Adipocyte (in vitro differentiated cells): ENCODE data around the gene LMOD3.

Source experiments
- DNase-seq: peaks from one replicate; pipeline ENCODE4 v3.0.0-alpha.2; 2015; ENCODE audit warnings: low read depth
- H3K27me3 ChIP-seq: replicated peaks from 2 replicates; pipeline ENCODE4 v1.7.0; 2013; ENCODE audit warnings: mild to moderate bottlenecking, low read length, moderate library complexity; ENCODE audit not compliant: control insufficient read depth, insufficient read depth
- H3K36me3 ChIP-seq: 2 replicates; pipeline ENCODE4 v1.7.0; 2013; ENCODE audit warnings: low read length, mild to moderate bottlenecking, moderate library complexity; ENCODE audit not compliant: control insufficient read depth, insufficient read depth, severe bottlenecking
- H3K4me1 ChIP-seq: 2 replicates; pipeline ENCODE4 v1.7.0; 2013; ENCODE audit warnings: mild to moderate bottlenecking, low read length, moderate library complexity; ENCODE audit not compliant: control insufficient read depth, insufficient read depth
- H3K4me3 ChIP-seq: 2 replicates; pipeline ENCODE4 v1.7.0; 2013; ENCODE audit warnings: mild to moderate bottlenecking, low read length, moderate library complexity
- H3K9ac ChIP-seq: 2 replicates; pipeline ENCODE4 v1.7.0; 2013; ENCODE audit warnings: mild to moderate bottlenecking, low read length, moderate library complexity
- H3K9me3 ChIP-seq: 2 replicates; pipeline ENCODE4 v1.7.0; 2013; ENCODE audit warnings: mild to moderate bottlenecking, low read length, moderate library complexity; ENCODE audit not compliant: control insufficient read depth

Gene LMOD3

GRCh38 chr3:69122403-69122802, at the start of gene LMOD3:
Gene LMOD3 (minus strand): TSS chr3:69122595. CDS start chr3:69122386, 209 bp downstream.
- no peak for DNase-seq
- Histone ChIP-seq H3K36me3 (no peaks in the 10 kb centered on the region), H3K9ac (no peak within 1 kb of the TSS), H3K4me3 (no peak within 1 kb of the TSS), H3K4me1 (no peaks in the 10 kb centered on the region), H3K27me3 (peaks cover 9% of the 10 kb centered on the region), H3K9me3 (no peaks in the 10 kb centered on the region)

- Histone ChIP-seq H3K4me1 (no peaks in the 10 kb centered on the region), H3K4me3 (no peak overlapping the region), H3K9ac (no peak overlapping the region), H3K27me3 (no peaks in the 10 kb centered on the region), H3K9me3 (no peaks in the 10 kb centered on the region), H3K36me3 (no peaks in the 10 kb centered on the region)
- DNase-seq, result no peak
These were observed 49.7 kb upstream of the LMOD3 start for GRCh38 chr3:69172058-69172457.

- H3K36me3 ChIP-seq, result no peaks in the 10 kb centered on the region
- DNase-seq, result no peak
- no peak overlapping the region for H3K4me3 ChIP-seq
- H3K9ac ChIP-seq, result no peak overlapping the region
- H3K4me1 ChIP-seq, result no peaks in the 10 kb centered on the region
- H3K27me3 ChIP-seq, result no peaks in the 10 kb centered on the region
- H3K9me3 ChIP-seq, result no peaks in the 10 kb centered on the region
These were observed 44.1 kb upstream of the LMOD3 start for GRCh38 chr3:69166446-69166845.

- Histone ChIP-seq H3K27me3 (no peaks in the 10 kb centered on the region), H3K9me3 (no peaks in the 10 kb centered on the region), H3K9ac (no peak overlapping the region), H3K36me3 (no peaks in the 10 kb centered on the region), H3K4me3 (no peak overlapping the region), H3K4me1 (no peaks in the 10 kb centered on the region)
- no peak for DNase-seq
These were observed 43.3 kb upstream of the LMOD3 start for GRCh38 chr3:69165744-69166143.

- Histone ChIP-seq H3K4me3 (no peak overlapping the region), H3K9me3 (no peaks in the 10 kb centered on the region), H3K4me1 (no peaks in the 10 kb centered on the region), H3K27me3 (no peaks in the 10 kb centered on the region), H3K9ac (no peak overlapping the region), H3K36me3 (no peaks in the 10 kb centered on the region)
- DNase-seq, result no peak
These were observed 41.9 kb upstream of the LMOD3 start for GRCh38 chr3:69164296-69164695.

- no peaks in the 10 kb centered on the region for H3K27me3 ChIP-seq
- H3K36me3 ChIP-seq, result no peaks in the 10 kb centered on the region
- no peaks in the 10 kb centered on the region for H3K4me1 ChIP-seq
- H3K9ac ChIP-seq, result no peak overlapping the region
- no peak for DNase-seq
- H3K9me3 ChIP-seq, result no peaks in the 10 kb centered on the region
- H3K4me3 ChIP-seq, result no peak overlapping the region
These were observed 40.0 kb upstream of the LMOD3 start for GRCh38 chr3:69162308-69162980.

- DNase-seq, result peak; percentile 84
- Histone ChIP-seq H3K9me3 (no peaks in the 10 kb centered on the region), H3K9ac (no peak overlapping the region), H3K27me3 (no peaks in the 10 kb centered on the region), H3K4me1 (no peaks in the 10 kb centered on the region), H3K4me3 (no peak overlapping the region), H3K36me3 (no peaks in the 10 kb centered on the region)
These were observed 39.4 kb upstream of the LMOD3 start for GRCh38 chr3:69161587-69162307.

- H3K9ac ChIP-seq, result no peak overlapping the region
- no peaks in the 10 kb centered on the region for H3K4me1 ChIP-seq
- H3K4me3 ChIP-seq, result no peak overlapping the region
- no peaks in the 10 kb centered on the region for H3K27me3 ChIP-seq
- H3K9me3 ChIP-seq, result no peaks in the 10 kb centered on the region
- no peak for DNase-seq
- no peaks in the 10 kb centered on the region for H3K36me3 ChIP-seq
These were observed 38.1 kb upstream of the LMOD3 start for GRCh38 chr3:69160525-69160924.

GRCh38 chr3:69160107-69160506, 37.7 kb upstream of the LMOD3 start:
- DNase-seq, result no peak
- Histone ChIP-seq H3K4me1 (no peaks in the 10 kb centered on the region), H3K27me3 (no peaks in the 10 kb centered on the region), H3K9me3 (no peaks in the 10 kb centered on the region), H3K9ac (no peak overlapping the region), H3K4me3 (no peak overlapping the region), H3K36me3 (no peaks in the 10 kb centered on the region)

GRCh38 chr3:69149586-69149985, 27.2 kb upstream of the LMOD3 start:
- Histone ChIP-seq H3K27me3 (peaks cover 20% of the 10 kb centered on the region), H3K36me3 (no peaks in the 10 kb centered on the region), H3K4me1 (no peaks in the 10 kb centered on the region), H3K9ac (no peak overlapping the region), H3K9me3 (no peaks in the 10 kb centered on the region), H3K4me3 (no peak overlapping the region)
- DNase-seq, result no peak

GRCh38 chr3:69145688-69146087, 23.3 kb upstream of the LMOD3 start:
- Histone ChIP-seq H3K36me3 (no peaks in the 10 kb centered on the region), H3K27me3 (no peaks in the 10 kb centered on the region), H3K9me3 (no peaks in the 10 kb centered on the region), H3K4me3 (no peak overlapping the region), H3K9ac (no peak overlapping the region), H3K4me1 (no peaks in the 10 kb centered on the region)
- DNase-seq, result no peak
